Tibial nerve (tissue), 3 donors: ENCODE results near the gene DOCK9.

Experiments used
- CTCF ChIP-seq, 5 experiments: fragments of 200-600 bp in 3 of 5; fragments of 450-650 bp in 2 of 5; sonication (generic) in 3 of 5; IDR thresholded peaks; one replicate each; pipeline ENCODE4 v1.5.1; 2016 to 2019; ENCODE audit warnings: antibody characterized with exemption in 5 of 5, mild to moderate bottlenecking in 3 of 5, moderate library complexity in 2 of 5
- POLR2A ChIP-seq, 2 donors: fragments of 450-650 bp; IDR thresholded peaks; one replicate each; pipeline ENCODE4 v1.6.1; 2017; ENCODE audit warnings: antibody characterized with exemption in 2 of 2, mild to moderate bottlenecking in 2 of 2, moderate library complexity in 2 of 2

- TF ChIP-seq CTCF (IDR thresholded peaks at IDR 0.05) (no peak), POLR2A (IDR thresholded peaks at IDR 0.05) (no peak)
Measured at GRCh38 chr13:98940325-98941001, 37.4 kb downstream of the DOCK9 start.
